ENCODE results near the gene DLGAP1.
"Not testable (repeated sequence)": the region's sequence is repeated elsewhere in the genome, so short reads cannot be mapped to it uniquely, and the experiment has no call there.

The DLGAP1 gene

GRCh38 chr18:4455113-4455811 is at the start of gene DLGAP1:
Gene DLGAP1, minus strand, starts transcription at chr18:4455307.
- no peak for DNase-seq

GRCh38 chr18:4494703-4495284 is 39.7 kb upstream of the DLGAP1 start:
- DNase-seq: not testable (repeated sequence)

GRCh38 chr18:4468511-4468910 is 13.4 kb upstream of the DLGAP1 start:
- DNase-seq: no peak

- no peak for DNase-seq
These were observed 482 bp downstream of the DLGAP1 start for GRCh38 chr18:4454537-4455112.

- no peak for DNase-seq
These were observed 1.1 kb downstream of the DLGAP1 start for GRCh38 chr18:4453874-4454536.

GRCh38 chr18:4453567-4453873 is 1.6 kb downstream of the DLGAP1 start:
- no peak for DNase-seq

- no peak for DNase-seq
These were observed 4.9 kb downstream of the DLGAP1 start for GRCh38 chr18:4450065-4450658.

GRCh38 chr18:4445902-4446301 is 9.2 kb downstream of the DLGAP1 start:
- no peak for DNase-seq

GRCh38 chr18:4444306-4444705 is 10.8 kb downstream of the DLGAP1 start:
- DNase-seq: no peak

GRCh38 chr18:4441098-4441497 is 14.0 kb downstream of the DLGAP1 start:
- DNase-seq: no peak

GRCh38 chr18:4438938-4439337 is 16.2 kb downstream of the DLGAP1 start:
- DNase-seq: no peak

- no peak for DNase-seq
These were observed 21.4 kb downstream of the DLGAP1 start for GRCh38 chr18:4433717-4434116.

GRCh38 chr18:4430836-4431235 is 24.3 kb downstream of the DLGAP1 start:
- DNase-seq: no peak

GRCh38 chr18:4417714-4418113 is 37.4 kb downstream of the DLGAP1 start:
- DNase-seq: no peak

GRCh38 chr18:4416976-4417375 is 38.1 kb downstream of the DLGAP1 start:
- DNase-seq: no peak

- no peak for DNase-seq
These were observed 42.8 kb downstream of the DLGAP1 start for GRCh38 chr18:4412286-4412685.

- DNase-seq: no peak
These were observed 48.3 kb downstream of the DLGAP1 start for GRCh38 chr18:4406856-4407255.

- no peak for DNase-seq
These were observed 49.1 kb downstream of the DLGAP1 start for GRCh38 chr18:4405965-4406364.

GRCh38 chr18:4403836-4404235 is 51.3 kb downstream of the DLGAP1 start:
- no peak for DNase-seq

- DNase-seq: no peak
These were observed 54.2 kb downstream of the DLGAP1 start for GRCh38 chr18:4400911-4401310.

GRCh38 chr18:4399929-4400328 is 55.2 kb downstream of the DLGAP1 start:
- DNase-seq: no peak

GRCh38 chr18:4394700-4395099 is 60.4 kb downstream of the DLGAP1 start:
- DNase-seq: no peak

GRCh38 chr18:4391859-4392258 is 63.2 kb downstream of the DLGAP1 start:
- DNase-seq: no peak

GRCh38 chr18:4385876-4386275 is 69.2 kb downstream of the DLGAP1 start:
- DNase-seq: no peak

Data from activated CD4-positive, alpha-beta T cell treated with anti-CD3 and anti-CD28 coated beads for 1 hour (primary cell).